ENCODE results near the gene TADA3.

TADA3 gene

DNA sequence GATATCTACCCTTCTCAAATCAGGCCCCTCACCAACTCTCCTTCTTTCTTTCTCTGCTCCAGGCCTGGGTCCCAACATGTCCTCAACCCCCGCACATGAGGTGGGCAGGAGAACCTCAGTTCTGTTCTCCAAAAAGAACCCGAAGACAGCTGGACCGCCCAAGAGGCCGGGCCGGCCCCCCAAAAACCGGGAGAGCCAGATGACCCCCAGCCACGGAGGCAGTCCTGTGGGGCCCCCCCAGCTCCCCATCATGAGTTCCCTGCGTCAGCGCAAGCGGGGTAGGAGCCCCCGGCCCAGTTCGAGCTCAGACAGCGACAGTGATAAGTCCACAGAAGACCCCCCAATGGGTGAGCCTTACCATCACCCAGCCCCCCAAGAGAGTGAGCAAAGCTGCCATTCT, 48.1 kb downstream of the TADA3 start:
- no peak for DNase-seq (ENCODE audit: low read depth in 2 of 2)
- no peak overlapping the region for H3K4me3 ChIP-seq (replicated peaks in 1 of 2; ENCODE audit: low read depth in 2 of 2, low read length in 2 of 2)
- TF ChIP-seq, protein P1, sequence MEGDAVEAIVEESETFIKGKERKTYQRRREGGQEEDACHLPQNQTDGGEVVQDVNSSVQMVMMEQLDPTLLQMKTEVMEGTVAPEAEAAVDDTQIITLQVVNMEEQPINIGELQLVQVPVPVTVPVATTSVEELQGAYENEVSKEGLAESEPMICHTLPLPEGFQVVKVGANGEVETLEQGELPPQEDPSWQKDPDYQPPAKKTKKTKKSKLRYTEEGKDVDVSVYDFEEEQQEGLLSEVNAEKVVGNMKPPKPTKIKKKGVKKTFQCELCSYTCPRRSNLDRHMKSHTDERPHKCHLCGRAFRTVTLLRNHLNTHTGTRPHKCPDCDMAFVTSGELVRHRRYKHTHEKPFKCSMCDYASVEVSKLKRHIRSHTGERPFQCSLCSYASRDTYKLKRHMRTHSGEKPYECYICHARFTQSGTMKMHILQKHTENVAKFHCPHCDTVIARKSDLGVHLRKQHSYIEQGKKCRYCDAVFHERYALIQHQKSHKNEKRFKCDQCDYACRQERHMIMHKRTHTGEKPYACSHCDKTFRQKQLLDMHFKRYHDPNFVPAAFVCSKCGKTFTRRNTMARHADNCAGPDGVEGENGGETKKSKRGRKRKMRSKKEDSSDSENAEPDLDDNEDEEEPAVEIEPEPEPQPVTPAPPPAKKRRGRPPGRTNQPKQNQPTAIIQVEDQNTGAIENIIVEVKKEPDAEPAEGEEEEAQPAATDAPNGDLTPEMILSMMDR (IDR thresholded peaks at IDR 0.05; ENCODE audit: low read depth, low read length): no peak

DNA sequence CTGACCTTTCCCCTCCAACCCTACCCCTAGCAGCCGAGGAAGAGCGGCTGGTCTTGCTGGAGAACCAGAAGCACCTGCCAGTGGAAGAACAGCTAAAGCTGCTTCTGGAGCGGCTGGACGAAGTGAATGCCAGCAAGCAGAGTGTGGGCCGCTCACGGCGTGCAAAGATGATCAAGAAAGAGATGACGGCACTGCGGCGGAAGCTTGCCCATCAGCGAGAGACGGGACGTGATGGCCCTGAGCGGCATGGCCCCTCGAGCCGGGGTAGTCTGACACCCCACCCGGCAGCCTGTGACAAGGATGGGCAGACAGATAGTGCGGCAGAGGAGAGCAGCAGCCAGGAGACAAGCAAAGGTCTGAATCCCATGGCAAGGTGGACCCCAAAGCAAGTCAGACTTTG, 48.7 kb downstream of the TADA3 start:
- DNase-seq (ENCODE audit: low read depth in 2 of 2): no peak
- H3K4me3 ChIP-seq (replicated peaks in 1 of 2; ENCODE audit: low read depth in 2 of 2, low read length in 2 of 2): no peak overlapping the region
- TF ChIP-seq, protein P1 (IDR thresholded peaks at IDR 0.05; ENCODE audit: low read depth, low read length): no peak

DNA sequence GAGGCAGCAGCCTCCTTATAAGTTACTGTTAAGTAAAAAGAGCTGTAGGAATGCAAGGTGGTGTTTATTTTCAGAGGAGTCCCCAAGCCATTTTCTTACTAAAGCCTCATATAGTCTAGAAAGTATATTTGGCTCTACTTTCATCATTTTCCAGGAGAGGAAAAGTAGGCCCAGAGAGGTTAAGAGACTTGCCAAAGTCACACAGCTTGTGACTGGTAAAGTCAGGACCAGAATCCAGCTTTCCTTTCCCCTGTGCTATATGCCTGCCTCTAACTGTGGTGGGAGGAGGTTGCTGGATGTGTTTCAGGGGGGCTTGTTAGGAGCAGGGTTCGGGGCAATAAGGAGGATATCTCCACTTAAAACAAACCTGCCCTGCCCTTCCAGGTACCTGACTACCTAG, 49.7 kb downstream of the TADA3 start:
- H3K4me3 ChIP-seq (replicated peaks in 1 of 2; ENCODE audit: low read depth in 2 of 2, low read length in 2 of 2): no peak overlapping the region
- TF ChIP-seq, protein P1 (IDR thresholded peaks at IDR 0.05; ENCODE audit: low read depth, low read length): no peak
- DNase-seq (ENCODE audit: low read depth in 2 of 2): no peak

DNA sequence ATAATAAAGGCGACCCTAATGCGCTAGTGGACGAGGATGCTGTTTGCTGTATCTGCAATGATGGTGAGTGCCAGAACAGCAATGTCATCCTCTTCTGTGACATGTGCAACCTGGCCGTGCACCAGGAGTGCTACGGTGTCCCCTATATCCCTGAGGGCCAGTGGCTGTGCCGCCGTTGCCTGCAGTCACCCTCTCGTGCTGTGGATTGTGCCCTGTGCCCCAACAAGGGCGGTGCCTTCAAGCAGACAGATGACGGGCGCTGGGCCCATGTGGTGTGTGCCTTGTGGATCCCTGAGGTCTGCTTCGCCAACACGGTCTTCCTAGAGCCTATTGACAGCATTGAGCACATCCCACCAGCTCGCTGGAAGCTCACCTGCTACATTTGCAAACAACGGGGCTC, 53.1 kb downstream of the TADA3 start:
- no peak overlapping the region for H3K4me3 ChIP-seq (replicated peaks in 1 of 2; ENCODE audit: low read depth in 2 of 2, low read length in 2 of 2)
- no peak for DNase-seq (ENCODE audit: low read depth in 2 of 2)
- TF ChIP-seq, protein P1 (IDR thresholded peaks at IDR 0.05; ENCODE audit: low read depth, low read length): no peak

DNA sequence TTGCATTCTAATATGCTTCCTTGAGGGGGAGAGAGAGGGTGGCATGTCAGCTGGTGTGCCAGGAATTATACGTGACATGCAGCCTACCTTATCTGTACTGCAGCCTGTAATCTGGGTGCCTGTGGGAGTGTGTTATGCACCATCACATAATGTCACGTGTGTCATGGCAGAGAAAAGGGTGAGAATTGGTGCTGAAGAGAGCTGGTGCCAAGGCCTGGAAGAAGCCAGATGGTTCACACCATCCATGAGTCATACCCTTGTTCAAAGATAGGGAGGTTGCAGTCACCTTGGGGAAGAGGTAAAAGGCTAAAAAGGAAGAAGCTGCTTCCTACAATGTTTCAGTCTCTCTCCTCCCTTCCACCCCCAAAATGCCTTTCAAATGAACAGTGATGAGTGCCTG, 55.4 kb downstream of the TADA3 start:
- TF ChIP-seq, protein P1 (IDR thresholded peaks at IDR 0.05; ENCODE audit: low read depth, low read length): no peak
- no peak for DNase-seq (ENCODE audit: low read depth in 2 of 2)
- no peak overlapping the region for H3K4me3 ChIP-seq (replicated peaks in 1 of 2; ENCODE audit: low read depth in 2 of 2, low read length in 2 of 2)

DNA sequence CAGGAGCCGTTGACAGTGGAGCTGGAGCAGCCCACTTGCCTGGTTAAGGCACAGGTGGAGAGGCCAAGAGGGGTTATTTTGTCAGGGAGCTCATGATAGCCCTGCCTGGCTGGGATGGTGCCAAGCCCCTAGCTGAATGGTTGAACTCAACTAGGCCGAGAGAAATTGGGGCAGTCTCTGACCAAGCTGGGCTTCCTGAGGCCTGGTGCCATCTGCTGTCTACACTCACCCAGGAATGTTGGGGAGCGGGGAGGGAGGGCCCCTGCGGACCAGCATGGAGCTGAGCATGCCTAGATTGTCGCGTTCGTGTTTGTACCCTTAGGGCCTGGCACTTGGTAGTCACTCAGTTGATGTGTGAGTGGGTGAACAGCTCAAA, 59.5 kb downstream of the TADA3 start:
- peak overlapping the region; percentile 96 to 97 for H3K4me3 ChIP-seq (replicated peaks in 1 of 2; ENCODE audit: low read depth in 2 of 2, low read length in 2 of 2)
- TF ChIP-seq, protein P1 (IDR thresholded peaks at IDR 0.05; ENCODE audit: low read depth, low read length): no peak
- DNase-seq (ENCODE audit: low read depth in 2 of 2): peak in 1 of 2 donors; percentile 26

DNA sequence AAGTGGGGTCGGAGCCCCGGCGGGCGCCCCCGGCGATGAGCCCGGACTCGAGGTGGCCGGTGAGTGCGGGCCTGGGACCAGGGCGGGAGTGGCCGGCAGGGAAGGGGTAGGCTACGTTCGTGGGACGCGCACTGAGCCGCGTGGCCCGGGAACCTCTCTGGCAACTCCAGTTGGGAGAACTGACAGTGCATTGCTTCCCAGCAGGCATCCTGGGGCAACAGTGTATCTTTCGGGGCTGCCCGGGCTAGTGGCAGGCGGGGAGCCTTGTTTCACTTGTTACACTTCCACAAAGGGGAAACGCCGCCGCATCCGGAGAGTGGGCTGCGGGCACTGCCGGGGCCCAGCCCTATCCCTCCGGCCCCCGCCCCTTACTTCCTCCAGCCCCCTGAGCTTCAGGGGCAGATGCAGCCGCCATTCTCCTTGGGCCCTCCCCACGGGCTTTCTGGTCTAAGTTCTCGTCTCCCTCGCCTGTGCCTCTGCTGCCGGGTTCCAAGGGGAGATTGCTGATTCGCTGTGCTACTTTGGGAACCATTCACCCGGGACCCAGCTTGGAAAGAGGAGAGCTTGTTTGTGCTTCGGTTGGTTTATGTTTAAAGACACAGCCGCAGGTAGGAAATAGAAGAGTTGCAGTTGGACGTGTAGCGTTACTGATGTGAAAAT, 60.1 kb downstream of the TADA3 start:
- H3K4me3 ChIP-seq (replicated peaks in 1 of 2; ENCODE audit: low read depth in 2 of 2, low read length in 2 of 2): peak overlapping the region; percentile 96 to 97
- TF ChIP-seq, protein P1 (IDR thresholded peaks at IDR 0.05; ENCODE audit: low read depth, low read length): no peak
- DNase-seq (ENCODE audit: low read depth in 2 of 2): peak in 1 of 2 donors; percentile 9
